Loucy (cell line): Measurements from ENCODE around the gene ANKZF1.
"Not testable (repeated sequence)": the region's sequence is repeated elsewhere in the genome, so short reads cannot be mapped to it uniquely, and the experiment has no call there.

ENCODE experiments used
- H2AFZ ChIP-seq: fragments of 200-600 bp; sonication (generic); 2 replicates; pipeline ENCODE4 v1.6.0; 2016; ENCODE audit warnings: antibody characterized with exemption, mild to moderate bottlenecking, low read length, moderate library complexity
- H3F3A ChIP-seq: fragments of 200-600 bp; 2 replicates; pipeline ENCODE4 v1.6.0; 2016; ENCODE audit warnings: antibody characterized with exemption, low read depth, mild to moderate bottlenecking
- H3K27me3 ChIP-seq: fragments of 200-600 bp; sonication (generic); 2 replicates; pipeline ENCODE4 v1.6.1; 2014; ENCODE audit warnings: low read length, mild to moderate bottlenecking; ENCODE audit not compliant: insufficient read depth, poor library complexity, severe bottlenecking
- H3K36me3 ChIP-seq: fragments of 200-600 bp; sonication (generic); 2 replicates; pipeline ENCODE4 v1.6.1; 2016; ENCODE audit warnings: low read length; ENCODE audit not compliant: insufficient read depth
- H3K4me1 ChIP-seq: fragments of 200-600 bp; sonication (generic); 2 replicates; pipeline ENCODE4 v1.5.1; 2014; ENCODE audit warnings: low read length, mild to moderate bottlenecking; ENCODE audit not compliant: insufficient read depth, poor library complexity, severe bottlenecking
- H3K4me2 ChIP-seq: fragments of 200-600 bp; sonication (generic); 2 replicates; pipeline ENCODE4 v1.6.0; 2014; ENCODE audit warnings: antibody characterized with exemption, low read length, low read depth, mild to moderate bottlenecking; ENCODE audit not compliant: poor library complexity, severe bottlenecking
- H3K4me3 ChIP-seq: fragments of 200-600 bp; sonication (generic); 2 replicates; pipeline ENCODE4 v1.5.1; 2014; ENCODE audit warnings: low read length, mild to moderate bottlenecking, mixed read lengths; ENCODE audit not compliant: poor library complexity, severe bottlenecking
- H3K79me2 ChIP-seq: fragments of 200-600 bp; sonication (generic); 2 replicates; pipeline ENCODE4 v1.6.1; 2014; ENCODE audit warnings: low read length; ENCODE audit not compliant: insufficient read depth
- H3K9ac ChIP-seq: fragments of 200-600 bp; sonication (generic); 2 replicates; pipeline ENCODE4 v1.6.0; 2014; ENCODE audit warnings: mild to moderate bottlenecking, low read depth, low read length, moderate library complexity; ENCODE audit not compliant: poor library complexity, severe bottlenecking
- H3K9me2 ChIP-seq: fragments of 200-600 bp; sonication (generic); replicated peaks from 2 replicates; pipeline ENCODE4 v1.6.1; 2016; ENCODE audit warnings: low read depth, low read length, mixed read lengths
- H3K9me3 ChIP-seq: fragments of 200-600 bp; sonication (generic); 2 replicates; pipeline ENCODE4 v1.6.1; 2014; ENCODE audit warnings: mild to moderate bottlenecking, antibody characterized with exemption, low read length, low read depth; ENCODE audit not compliant: insufficient read depth
- H4K20me1 ChIP-seq: fragments of 200-600 bp; sonication (generic); 2 replicates; pipeline ENCODE4 v1.6.0; 2014; ENCODE audit warnings: antibody characterized with exemption, low read length, mild to moderate bottlenecking; ENCODE audit not compliant: insufficient read depth, poor library complexity, severe bottlenecking
- EZH2phosphoT487 ChIP-seq: fragments of 200-600 bp; IDR thresholded peaks from 2 replicates; pipeline ENCODE4 v1.6.1; 2018; ENCODE audit warnings: antibody characterized with exemption, mild to moderate bottlenecking, moderate library complexity, borderline replicate concordance
- TF ChIP-seq, protein P1 (sequence below): fragments of 200-600 bp; sonication (generic); conservative IDR thresholded peaks from 2 replicates; pipeline ENCODE4 v1.5.1; 2014; ENCODE audit warnings: mild to moderate bottlenecking, antibody characterized with exemption, low read length

ANKZF1 gene

DNA sequence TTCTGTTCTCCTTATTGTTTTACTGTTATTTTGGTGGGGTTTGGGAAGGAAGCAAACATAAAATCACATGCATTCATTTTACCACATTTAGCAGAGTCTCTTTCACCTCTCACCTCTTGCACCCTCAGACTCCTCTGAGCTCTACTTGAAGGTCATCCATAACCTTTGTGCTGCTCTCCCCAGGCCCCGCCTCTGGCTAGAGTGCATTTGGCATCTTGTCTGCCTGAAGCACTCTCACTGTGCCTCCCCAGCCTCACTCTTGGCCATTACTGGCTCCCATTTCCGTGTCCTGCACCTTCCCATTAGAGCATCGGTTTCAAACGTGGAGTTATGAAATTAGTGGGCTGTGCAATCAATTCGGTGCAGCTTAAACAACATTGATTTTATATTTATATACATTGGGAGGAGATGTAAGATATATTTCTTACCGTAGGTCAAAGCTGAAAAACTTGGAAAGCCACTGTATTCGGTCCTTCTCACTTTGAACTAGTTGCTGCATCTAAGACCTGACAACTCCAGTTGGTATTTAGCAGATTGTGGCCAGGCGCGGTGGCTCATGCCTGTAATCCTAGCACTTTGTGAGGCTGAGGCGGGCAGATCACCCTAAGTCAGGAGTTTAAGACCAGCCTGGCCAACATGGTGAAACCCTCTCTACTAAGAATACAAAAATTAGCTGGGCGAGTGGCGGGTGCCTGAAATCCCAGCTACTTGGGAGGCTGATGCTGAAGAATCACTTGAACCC, 30.0 kb upstream of the ANKZF1 start:
- Histone ChIP-seq H4K20me1 (no peaks in the 10 kb centered on the region), H3K27me3 (no peaks in the 10 kb centered on the region), H3K9me2 (no peaks in the 10 kb centered on the region), H2AFZ (no peak overlapping the region), H3K4me1 (peaks cover 11% of the 10 kb centered on the region), H3K9me3 (peaks cover 7% of the 10 kb centered on the region; the same call in 1 of the 2 replicates), H3K36me3 (no peaks in the 10 kb centered on the region), H3K4me2 (peak overlapping the region; percentile 65), H3F3A (peaks cover 3% of the 10 kb centered on the region; the same call in 1 of the 2 replicates), H3K9ac (peak overlapping the region; percentile 59), H3K4me3 (peak overlapping the region; percentile 71), H3K79me2 (no peaks in the 10 kb centered on the region)
- TF ChIP-seq EZH2phosphoT487: no peak
- TF ChIP-seq, protein P1, sequence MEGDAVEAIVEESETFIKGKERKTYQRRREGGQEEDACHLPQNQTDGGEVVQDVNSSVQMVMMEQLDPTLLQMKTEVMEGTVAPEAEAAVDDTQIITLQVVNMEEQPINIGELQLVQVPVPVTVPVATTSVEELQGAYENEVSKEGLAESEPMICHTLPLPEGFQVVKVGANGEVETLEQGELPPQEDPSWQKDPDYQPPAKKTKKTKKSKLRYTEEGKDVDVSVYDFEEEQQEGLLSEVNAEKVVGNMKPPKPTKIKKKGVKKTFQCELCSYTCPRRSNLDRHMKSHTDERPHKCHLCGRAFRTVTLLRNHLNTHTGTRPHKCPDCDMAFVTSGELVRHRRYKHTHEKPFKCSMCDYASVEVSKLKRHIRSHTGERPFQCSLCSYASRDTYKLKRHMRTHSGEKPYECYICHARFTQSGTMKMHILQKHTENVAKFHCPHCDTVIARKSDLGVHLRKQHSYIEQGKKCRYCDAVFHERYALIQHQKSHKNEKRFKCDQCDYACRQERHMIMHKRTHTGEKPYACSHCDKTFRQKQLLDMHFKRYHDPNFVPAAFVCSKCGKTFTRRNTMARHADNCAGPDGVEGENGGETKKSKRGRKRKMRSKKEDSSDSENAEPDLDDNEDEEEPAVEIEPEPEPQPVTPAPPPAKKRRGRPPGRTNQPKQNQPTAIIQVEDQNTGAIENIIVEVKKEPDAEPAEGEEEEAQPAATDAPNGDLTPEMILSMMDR: no peak

DNA sequence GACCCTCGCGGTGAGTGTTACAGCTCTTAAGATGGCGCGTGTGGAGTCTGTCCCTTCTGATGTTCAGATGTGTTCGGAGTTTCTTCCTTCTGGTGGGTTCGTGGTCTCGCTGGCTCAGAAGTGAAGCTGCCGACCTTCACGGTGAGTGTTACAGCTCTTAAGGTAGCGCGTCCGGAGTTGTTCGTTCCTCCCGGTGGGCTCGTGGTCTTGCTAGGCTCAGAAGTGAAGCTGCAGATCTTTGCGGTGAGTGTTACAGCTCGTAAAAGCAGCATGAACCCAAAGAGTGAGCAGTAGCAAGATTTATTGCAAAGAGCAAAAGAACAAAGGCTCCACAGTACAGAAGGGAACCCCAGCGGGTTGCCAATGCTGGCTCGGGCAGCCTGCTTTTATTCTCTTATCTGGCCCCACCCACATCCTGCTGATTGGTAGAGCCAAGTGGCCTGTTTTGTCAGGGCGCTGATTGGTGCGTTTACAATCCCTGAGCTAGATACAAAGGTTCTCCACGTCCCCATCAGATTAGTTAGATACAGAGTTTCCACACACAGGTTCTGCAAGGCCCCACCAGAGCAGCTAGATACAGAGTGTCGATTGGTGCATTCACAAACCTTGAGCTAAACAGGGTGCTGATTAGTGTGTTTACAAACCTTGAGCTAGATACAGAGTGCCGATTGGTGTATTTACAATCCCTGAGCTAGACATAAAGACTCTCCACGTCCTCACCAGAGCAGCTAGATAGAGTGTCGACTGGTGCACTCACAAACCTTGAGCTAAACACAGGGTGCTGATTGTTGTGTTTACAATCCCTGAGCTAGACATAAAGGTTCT, 28.9 kb upstream of the ANKZF1 start:
- Histone ChIP-seq H3K4me3 (peak overlapping the region; percentile 71), H3K9ac (peak overlapping the region; percentile 59), H3K4me2 (peak overlapping the region; percentile 65), H3K4me1 (peaks cover 12% of the 10 kb centered on the region), H2AFZ (0 out of 2 replicates have a peak overlapping the region, but pooled peaks have one; percentile 50)
- H3K79me2 ChIP-seq, H3K9me3 ChIP-seq, H3K27me3 ChIP-seq, H3F3A ChIP-seq, H3K9me2 ChIP-seq, H4K20me1 ChIP-seq, H3K36me3 ChIP-seq: not testable (repeated sequence)

DNA sequence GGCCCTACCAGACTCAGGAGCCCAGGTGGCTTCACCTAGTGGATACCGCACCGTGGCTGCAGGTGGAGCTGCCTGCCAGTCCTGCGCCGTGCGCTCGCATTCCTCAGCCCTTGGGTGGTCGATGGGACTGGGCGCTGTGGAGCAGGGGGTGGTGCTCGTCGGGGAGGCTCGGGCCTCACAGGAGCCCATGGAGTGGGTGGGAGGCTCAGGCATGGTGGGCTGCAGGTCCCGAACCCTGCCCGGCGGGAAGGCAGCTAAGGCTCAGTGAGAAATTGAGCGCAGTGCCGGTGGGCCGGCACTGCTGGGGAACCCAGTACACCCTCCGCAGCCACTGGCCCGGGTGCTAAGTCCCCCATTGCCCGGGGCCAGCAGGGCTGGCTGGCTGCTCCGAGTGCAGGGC, 28.3 kb upstream of the ANKZF1 start:
- not testable (repeated sequence) for H3K9me2 ChIP-seq, H4K20me1 ChIP-seq, H3K9ac ChIP-seq, H2AFZ ChIP-seq, H3K4me3 ChIP-seq, H3K4me2 ChIP-seq, H3K27me3 ChIP-seq, H3K9me3 ChIP-seq, H3F3A ChIP-seq, H3K79me2 ChIP-seq, H3K36me3 ChIP-seq
- peaks cover 16% of the 10 kb centered on the region for H3K4me1 ChIP-seq

DNA sequence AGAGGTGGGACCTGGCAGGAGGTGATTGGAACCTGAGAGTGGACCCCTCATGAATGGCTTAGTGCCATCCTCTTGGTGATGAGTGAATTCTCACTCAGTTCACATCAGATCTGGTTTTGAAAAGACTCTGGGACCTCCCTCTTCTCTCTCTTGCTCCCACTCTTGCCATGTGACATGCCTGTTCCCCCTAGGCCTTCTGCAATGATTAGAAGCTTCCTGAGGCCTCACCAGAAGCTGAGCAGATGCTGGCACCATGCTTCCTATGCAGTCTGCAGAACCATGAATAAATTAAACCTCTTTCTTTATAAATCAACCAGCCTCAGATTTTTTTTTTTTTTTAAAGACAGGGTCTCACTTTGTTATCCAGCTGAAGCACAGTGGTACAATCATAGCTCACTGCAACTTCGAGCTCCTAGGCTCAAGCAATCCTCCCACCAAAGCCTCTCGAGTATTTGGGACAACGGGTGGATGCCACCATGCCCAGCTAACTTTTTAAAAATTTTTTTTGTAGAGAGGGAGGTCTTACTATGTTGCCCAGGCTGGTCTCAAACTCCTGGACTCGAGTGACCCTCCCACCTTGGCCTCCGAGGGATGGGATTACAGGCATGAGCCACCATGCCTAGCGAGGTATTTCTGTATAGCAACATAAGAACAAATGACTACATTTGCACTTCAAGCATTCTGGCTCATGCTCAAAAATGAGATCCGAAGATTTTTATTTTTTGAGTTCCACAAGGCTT, 25.0 kb upstream of the ANKZF1 start:
- Histone ChIP-seq H3K9me2 (no peaks in the 10 kb centered on the region), H3K9ac (no peak overlapping the region), H3F3A (peaks cover 8% of the 10 kb centered on the region; the same call in 1 of the 2 replicates), H4K20me1 (peaks cover 4% of the 10 kb centered on the region), H3K9me3 (peaks cover 8% of the 10 kb centered on the region; the same call in 1 of the 2 replicates), H3K4me2 (no peak overlapping the region), H3K79me2 (peaks cover 9% of the 10 kb centered on the region; the same call in 1 of the 2 replicates), H3K36me3 (no peaks in the 10 kb centered on the region), H3K4me1 (peaks cover 22% of the 10 kb centered on the region), H3K4me3 (no peak overlapping the region), H3K27me3 (no peaks in the 10 kb centered on the region), H2AFZ (no peak overlapping the region)
- TF ChIP-seq, protein P1: no peak
- TF ChIP-seq EZH2phosphoT487: no peak
